ENCODE measurements around the gene TNFRSF9.

DNA sequence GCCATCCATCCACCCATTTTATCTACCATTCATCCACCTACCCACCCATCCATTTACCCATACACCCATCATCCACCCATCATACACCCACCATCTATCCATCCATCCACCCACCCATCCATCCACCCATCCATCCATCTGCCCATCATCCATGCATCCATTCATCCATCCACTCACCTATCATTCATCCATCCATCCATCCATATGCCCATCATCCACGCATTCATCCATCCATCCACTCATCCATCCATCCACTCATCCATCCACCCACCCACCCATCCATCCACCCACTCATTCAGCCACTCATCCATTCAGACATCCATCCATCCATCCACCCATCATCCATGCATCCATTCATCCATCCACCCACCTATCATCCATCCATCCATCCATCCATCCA lies 55.9 kb downstream of the TNFRSF9 start:
- no peak for TF ChIP-seq EZH2 (IDR thresholded peaks at IDR 0.05; ENCODE audit: low read length)
- TF ChIP-seq, protein P1, sequence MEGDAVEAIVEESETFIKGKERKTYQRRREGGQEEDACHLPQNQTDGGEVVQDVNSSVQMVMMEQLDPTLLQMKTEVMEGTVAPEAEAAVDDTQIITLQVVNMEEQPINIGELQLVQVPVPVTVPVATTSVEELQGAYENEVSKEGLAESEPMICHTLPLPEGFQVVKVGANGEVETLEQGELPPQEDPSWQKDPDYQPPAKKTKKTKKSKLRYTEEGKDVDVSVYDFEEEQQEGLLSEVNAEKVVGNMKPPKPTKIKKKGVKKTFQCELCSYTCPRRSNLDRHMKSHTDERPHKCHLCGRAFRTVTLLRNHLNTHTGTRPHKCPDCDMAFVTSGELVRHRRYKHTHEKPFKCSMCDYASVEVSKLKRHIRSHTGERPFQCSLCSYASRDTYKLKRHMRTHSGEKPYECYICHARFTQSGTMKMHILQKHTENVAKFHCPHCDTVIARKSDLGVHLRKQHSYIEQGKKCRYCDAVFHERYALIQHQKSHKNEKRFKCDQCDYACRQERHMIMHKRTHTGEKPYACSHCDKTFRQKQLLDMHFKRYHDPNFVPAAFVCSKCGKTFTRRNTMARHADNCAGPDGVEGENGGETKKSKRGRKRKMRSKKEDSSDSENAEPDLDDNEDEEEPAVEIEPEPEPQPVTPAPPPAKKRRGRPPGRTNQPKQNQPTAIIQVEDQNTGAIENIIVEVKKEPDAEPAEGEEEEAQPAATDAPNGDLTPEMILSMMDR (optimal IDR thresholded peaks at IDR 0.05 in 1 of 3, IDR thresholded peaks at IDR 0.05 in 1 of 3, conservative IDR thresholded peaks at IDR 0.05 in 1 of 3; ENCODE audit: extremely low read depth in 1 of 3, insufficient read depth in 2 of 3, low read length in 3 of 3) = no peak

All from keratinocyte (primary cell).